ENCODE data around the gene NRF1. TPM values are rescaled to one million over a fixed set of nuclear protein-coding genes. Genes with fewer than 3 reads are reported as not detected.
A peak's percentile ranks its signal among the peaks of the same experiment; 100 is the strongest.
"Not testable (repeated sequence)": the region's sequence is repeated elsewhere in the genome, so short reads cannot be mapped to it uniquely, and the experiment has no call there.

NRF1 gene
- total RNA-seq, 1 experiment from 2014 or later, result 18.4 TPM

GRCh38 chr7:129630341-129630740 lies 18.8 kb downstream of the NRF1 start:
- no TSS peak for BruUV-seq (replicated peaks)
- H3K4me3 Mint-ChIP-seq (ENCODE audit: unreplicated experiment), result no peak overlapping the region
- no peaks in the 10 kb centered on the region for H3K9me3 Mint-ChIP-seq (ENCODE audit: unreplicated experiment)
- H3K36me3 Mint-ChIP-seq (ENCODE audit: insufficient read depth, unreplicated experiment), result no peaks in the 10 kb centered on the region
- no peak for TF ChIP-seq CTCF (IDR thresholded peaks at IDR 0.05; ENCODE audit: unreplicated experiment)
- ChIA-PET POLR2A (interaction anchor here (0.7 to 1.6 kb wide), 4 partner anchors 15 to 237 kb away, joined by 3 to 4 read pairs (median 4); partner anchors contain the start of gene NRF1), CTCF (interaction anchor here (0.7 to 1.6 kb wide), 2 partner anchors 411 to 1246 kb away, joined by 4 to 5 read pairs; no protein-coding TSS in a partner anchor)
- peaks cover 6% of the 10 kb centered on the region for H3K4me1 Mint-ChIP-seq (ENCODE audit: insufficient read depth, unreplicated experiment)
- H3K27me3 Mint-ChIP-seq (ENCODE audit: insufficient read depth, unreplicated experiment), result no peaks in the 10 kb centered on the region
- intact Hi-C loops (cut with micrococcal nuclease), result no loop called here
- H3K27ac Mint-ChIP-seq (ENCODE audit: low read depth, unreplicated experiment), result no peak overlapping the region
- DNase-seq (ENCODE audit: unreplicated experiment), result no peak

DNA sequence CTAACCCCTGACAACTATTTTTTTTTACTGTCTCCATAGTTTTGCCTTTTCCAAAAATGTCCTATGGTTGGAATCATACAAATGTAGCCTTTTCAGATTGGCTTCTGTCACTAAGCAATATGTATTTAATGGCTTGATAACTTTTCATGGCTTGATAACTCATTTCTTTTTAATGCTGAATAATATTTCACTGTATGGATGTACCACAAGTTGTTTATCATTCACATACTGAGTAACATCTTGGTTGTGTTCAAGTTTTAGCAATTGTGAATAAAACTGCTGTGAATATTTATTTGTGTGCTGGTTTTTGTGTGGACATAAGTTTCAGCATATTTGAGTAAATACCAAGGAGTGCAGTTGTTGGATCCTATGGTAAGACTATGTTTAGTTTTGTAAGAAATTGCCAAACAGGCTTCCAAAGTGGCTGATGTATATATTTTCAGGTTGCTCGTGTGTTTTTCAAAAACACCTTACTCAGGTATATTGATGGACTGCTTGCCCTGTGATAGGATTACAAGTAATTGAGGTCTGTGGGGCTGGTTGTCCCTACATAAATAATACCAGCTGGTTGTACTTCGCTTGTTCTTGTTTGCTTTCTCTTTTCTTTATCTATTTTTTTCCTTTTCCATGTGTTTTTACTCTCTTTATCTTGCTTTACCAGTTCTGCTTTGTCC lies 23.0 kb downstream of the NRF1 start:
- BruUV-seq (replicated peaks), result no TSS peak
- H3K4me3 Mint-ChIP-seq (ENCODE audit: unreplicated experiment), result no peak overlapping the region
- no peak overlapping the region for H3K27ac Mint-ChIP-seq (ENCODE audit: low read depth, unreplicated experiment)
- H3K4me1 Mint-ChIP-seq (ENCODE audit: insufficient read depth, unreplicated experiment), result peaks cover 12% of the 10 kb centered on the region
- intact Hi-C loops (cut with micrococcal nuclease), result loop anchor here (1.0 to 5.0 kb wide), 5 partner anchors 22 to 416 kb away; no protein-coding TSS in a partner anchor
- ChIA-PET CTCF (interaction anchor here (0.6 to 1.5 kb wide), 22 partner anchors 9 to 1232 kb away, joined by 3 to 7 read pairs (median 4); partner anchors contain the start of gene NRF1), POLR2A (interaction anchor here (0.6 to 2.7 kb wide), 7 partner anchors 8 to 267 kb away, joined by 3 to 14 read pairs (median 4); partner anchors contain the start of gene NRF1)
- TF ChIP-seq CTCF (IDR thresholded peaks at IDR 0.05; ENCODE audit: unreplicated experiment), result no peak
- H3K36me3 Mint-ChIP-seq (ENCODE audit: insufficient read depth, unreplicated experiment), result no peaks in the 10 kb centered on the region
- no peak for DNase-seq (ENCODE audit: unreplicated experiment)
- no peaks in the 10 kb centered on the region for H3K9me3 Mint-ChIP-seq (ENCODE audit: unreplicated experiment)
- H3K27me3 Mint-ChIP-seq (ENCODE audit: insufficient read depth, unreplicated experiment), result no peaks in the 10 kb centered on the region

DNA sequence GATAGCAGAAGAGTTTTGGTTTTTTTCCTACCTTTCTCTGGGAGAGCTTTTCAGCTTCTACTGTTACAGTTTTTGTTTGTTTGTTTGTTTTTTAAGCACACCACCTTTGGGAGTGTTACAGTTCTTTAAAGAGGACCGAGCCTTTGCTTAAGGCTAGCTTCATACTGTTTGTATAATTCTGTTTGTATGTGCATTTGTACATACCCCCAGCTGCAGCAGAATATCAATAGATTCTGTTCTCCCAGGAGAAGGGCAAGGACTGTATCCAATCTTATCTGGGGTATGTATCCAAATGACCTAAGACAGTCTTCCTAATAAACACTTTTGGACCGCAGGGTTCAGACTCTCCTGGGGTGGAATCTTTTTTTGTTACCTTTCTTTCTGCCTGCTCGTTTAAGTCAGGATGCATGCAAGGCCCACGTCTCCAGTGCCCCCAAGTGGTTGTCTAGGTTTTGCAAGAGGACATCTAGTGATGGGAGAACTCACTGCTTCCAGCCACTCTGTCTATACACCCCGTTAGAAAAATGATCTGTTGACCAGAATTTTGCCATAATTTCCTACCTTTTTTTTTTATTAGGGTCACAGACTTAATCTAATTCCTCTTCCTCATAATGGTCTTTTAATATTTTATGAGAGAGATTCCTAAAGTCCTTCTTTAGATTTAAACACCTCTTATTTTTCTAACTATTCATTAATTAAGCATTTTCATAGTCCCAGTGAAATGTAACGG lies 23.9 kb downstream of the NRF1 start:
- BruUV-seq (replicated peaks), result no TSS peak
- Mint-ChIP-seq H3K4me1 (ENCODE audit: insufficient read depth, unreplicated experiment) (peaks cover 12% of the 10 kb centered on the region), H3K36me3 (ENCODE audit: insufficient read depth, unreplicated experiment) (no peaks in the 10 kb centered on the region), H3K4me3 (ENCODE audit: unreplicated experiment) (no peak overlapping the region), H3K9me3 (ENCODE audit: unreplicated experiment) (no peaks in the 10 kb centered on the region), H3K27ac (ENCODE audit: low read depth, unreplicated experiment) (no peak overlapping the region), H3K27me3 (ENCODE audit: insufficient read depth, unreplicated experiment) (no peaks in the 10 kb centered on the region)
- intact Hi-C loops (cut with micrococcal nuclease), result loop anchor here (1.0 to 5.0 kb wide), 5 partner anchors 23 to 417 kb away; no protein-coding TSS in a partner anchor
- ChIA-PET CTCF (interaction anchor here (0.6 to 1.2 kb wide), 21 partner anchors 8 to 377 kb away, joined by 3 to 7 read pairs (median 4); no protein-coding TSS in a partner anchor), POLR2A (interaction anchor here (0.9 to 2.7 kb wide), 5 partner anchors 9 to 268 kb away, joined by 3 to 14 read pairs (median 5); partner anchors contain the start of gene NRF1)
- peak; percentile 80 for DNase-seq (ENCODE audit: unreplicated experiment)
- TF ChIP-seq CTCF (IDR thresholded peaks at IDR 0.05; ENCODE audit: unreplicated experiment), result peak; percentile 64

DNA sequence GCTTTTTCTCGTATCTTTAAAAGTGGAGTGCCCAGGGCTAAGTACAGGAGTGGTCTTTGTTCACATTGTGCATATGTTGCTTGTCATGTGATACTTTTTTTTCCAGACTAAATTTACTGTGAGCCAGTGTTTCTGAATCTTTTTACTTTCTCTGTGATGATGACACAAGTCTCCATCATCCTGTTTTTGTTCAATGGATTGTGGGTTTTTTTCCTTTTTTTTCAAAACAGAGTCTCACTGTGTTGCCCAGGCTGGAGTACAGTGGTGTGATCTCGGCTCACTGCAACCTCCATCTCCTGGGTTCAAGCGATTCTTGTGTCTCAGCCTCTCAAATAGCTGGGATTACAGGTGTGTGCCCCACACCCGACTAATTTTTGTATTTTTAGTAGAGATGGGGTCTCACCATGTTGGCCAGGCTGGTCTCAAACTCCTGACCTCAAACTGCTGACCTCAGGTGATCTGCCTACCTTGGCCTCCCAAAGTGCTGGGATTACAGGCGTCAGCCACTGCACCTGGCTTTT lies 24.6 kb downstream of the NRF1 start:
- H3K4me3 Mint-ChIP-seq (ENCODE audit: unreplicated experiment); H3K36me3 Mint-ChIP-seq (ENCODE audit: insufficient read depth, unreplicated experiment); H3K27ac Mint-ChIP-seq (ENCODE audit: low read depth, unreplicated experiment); DNase-seq (ENCODE audit: unreplicated experiment); H3K27me3 Mint-ChIP-seq (ENCODE audit: insufficient read depth, unreplicated experiment); H3K9me3 Mint-ChIP-seq (ENCODE audit: unreplicated experiment); BruUV-seq (replicated peaks): not testable (repeated sequence)
- POLR2A ChIA-PET, result interaction anchor here (1.1 kb wide), 1 partner anchor 21 kb away, joined by 3 read pairs; no protein-coding TSS in a partner anchor
- CTCF ChIA-PET, result interaction anchor here (0.6 to 2.9 kb wide), 6 partner anchors 19 to 418 kb away, joined by 3 to 17 read pairs (median 5); partner anchors contain the start of gene NRF1
- peaks cover 12% of the 10 kb centered on the region for H3K4me1 Mint-ChIP-seq (ENCODE audit: insufficient read depth, unreplicated experiment)
- intact Hi-C loops (cut with micrococcal nuclease), result loop anchor here (5.0 kb wide), 1 partner anchor 144 kb away; no protein-coding TSS in a partner anchor
